Glomerular visceral epithelial cell (primary cell): ENCODE measurements around the gene GCGR.

Source experiments
- DNase-seq: peaks from one replicate; pipeline ENCODE4 v3.0.0-alpha.2; 2016; ENCODE audit errors: extremely low spot score

The GCGR gene

DNA sequence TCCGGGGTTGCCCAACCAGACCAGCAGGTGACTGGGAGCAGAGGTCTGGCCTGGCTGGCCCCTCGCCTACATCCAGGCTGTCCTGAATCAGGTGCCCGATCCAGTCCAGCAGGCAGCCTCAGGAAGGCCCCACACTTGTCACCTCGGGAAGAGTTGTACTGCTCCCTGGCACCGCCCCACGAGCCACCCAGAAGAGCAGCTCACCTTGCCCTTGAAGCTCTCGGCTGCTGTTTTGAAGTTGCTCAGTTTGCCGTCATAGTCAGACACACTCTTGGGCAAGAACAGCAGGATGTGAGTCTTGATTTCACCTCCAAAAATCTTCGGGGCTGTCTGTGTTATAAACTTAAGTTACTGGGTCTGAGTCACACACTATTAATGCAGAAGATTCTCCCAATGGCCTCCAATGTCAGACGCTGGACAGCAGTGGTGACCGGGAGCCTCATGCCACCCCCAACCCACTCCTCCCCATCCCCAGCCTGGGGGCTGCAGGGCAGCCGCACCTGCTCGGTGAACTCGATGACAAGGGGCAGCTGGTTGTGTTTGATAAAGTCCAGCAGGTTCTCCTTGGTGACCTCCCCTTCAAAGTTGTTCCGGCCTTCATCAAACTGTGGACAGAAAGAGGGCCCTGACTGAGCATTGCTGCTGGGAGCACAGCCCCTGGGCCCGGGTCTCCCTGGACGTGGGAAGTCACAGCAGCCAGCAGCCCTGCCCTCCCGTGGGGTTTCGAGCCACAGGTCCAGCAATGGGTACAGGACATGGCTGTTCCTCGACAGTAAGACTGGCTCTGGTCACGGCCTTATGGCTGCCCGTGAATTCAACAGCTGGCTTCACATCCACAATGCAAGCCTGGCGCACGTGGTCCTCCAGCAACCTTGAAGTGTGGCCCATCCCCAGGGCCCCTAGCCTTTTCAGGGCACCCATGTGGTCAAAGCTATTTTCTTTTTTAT lies 43.1 kb downstream of the GCGR start:
- no peak for DNase-seq

GRCh38 chr17:81849457-81849856 lies 45.5 kb downstream of the GCGR start:
- DNase-seq, result no peak

GRCh38 chr17:81851423-81851822 lies 47.5 kb downstream of the GCGR start:
- DNase-seq, result no peak

DNA sequence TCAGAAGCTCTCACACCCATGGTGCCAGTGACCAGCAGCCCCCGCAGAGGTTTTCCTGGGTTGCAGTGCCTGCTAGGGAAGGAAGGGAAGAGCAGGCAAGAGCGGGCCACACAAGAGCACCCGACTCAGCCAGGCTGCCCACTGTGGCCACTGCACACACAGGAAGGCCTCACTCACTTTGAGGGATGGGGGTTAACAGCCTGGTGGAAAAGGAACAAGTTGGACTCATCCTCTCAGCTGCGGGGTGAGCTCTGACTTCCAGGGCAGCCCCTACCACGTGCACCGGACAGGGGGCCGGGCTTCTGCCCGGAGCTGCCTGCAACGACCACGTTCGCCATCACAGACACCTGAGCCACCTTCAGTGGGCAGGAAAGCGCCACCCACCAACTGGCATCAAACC lies 48.3 kb downstream of the GCGR start:
- no peak for DNase-seq

GRCh38 chr17:81854974-81855774 lies 51.2 kb downstream of the GCGR start:
- no peak for DNase-seq

- DNase-seq, result no peak
Measured at GRCh38 chr17:81858170-81858966, 54.4 kb downstream of the GCGR start.

GRCh38 chr17:81858967-81859905 lies 55.3 kb downstream of the GCGR start:
- DNase-seq, result no peak

DNA sequence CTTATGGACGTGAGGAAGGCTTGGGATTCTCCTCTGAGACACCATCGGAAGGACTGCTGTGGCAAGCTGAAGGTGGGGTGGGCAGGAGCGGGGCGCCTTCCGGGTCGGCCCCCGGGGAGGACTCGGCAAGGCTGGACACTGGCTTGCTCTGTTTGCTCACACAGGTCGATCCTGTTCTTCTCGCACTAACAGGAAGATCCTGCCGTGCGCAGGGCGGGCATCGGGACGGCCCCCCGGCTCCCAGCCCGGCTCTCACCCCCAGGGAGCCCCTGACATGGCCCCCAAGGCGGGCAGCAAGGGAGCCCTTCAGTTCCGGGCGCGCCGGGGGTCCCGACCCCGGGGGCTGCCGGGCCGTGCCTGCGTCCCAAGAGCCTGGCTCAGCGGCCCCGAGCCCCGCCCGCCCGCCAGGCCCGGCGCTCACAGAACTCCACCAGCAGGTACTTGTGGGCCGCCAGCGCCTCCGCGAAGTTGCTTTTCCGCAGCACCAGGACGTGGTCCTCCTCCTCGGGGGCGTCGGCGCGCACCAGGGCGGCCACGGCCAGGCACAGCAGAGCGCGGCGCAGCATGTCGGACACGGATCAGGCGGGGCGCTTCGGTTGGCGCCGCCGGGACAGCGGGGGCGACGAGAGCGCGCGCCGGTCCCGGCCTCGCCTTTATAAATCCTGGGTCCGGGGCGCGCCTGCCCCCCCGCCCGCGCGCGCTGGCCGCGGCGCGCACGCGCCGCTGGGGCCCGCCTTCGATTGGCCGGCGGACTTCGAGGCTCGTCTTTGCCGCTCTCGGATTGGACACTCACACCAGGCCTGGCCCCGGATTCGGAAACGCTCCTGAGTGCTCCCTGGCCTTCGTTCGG lies 56.2 kb downstream of the GCGR start, which contains the start of gene P4HB:
Gene P4HB (minus strand): TSS at position 630 of the 850 bp plus-strand sequence. CDS start 64 bp downstream, at position 566.
- no peak for DNase-seq

- DNase-seq, result peak; percentile 100
Measured at GRCh38 chr17:81860756-81861568, 57.0 kb downstream of the GCGR start.

GRCh38 chr17:81863123-81863675 lies 59.2 kb downstream of the GCGR start:
- DNase-seq, result no peak
